ENCODE results near the gene RMND5A.
A peak's percentile ranks its signal among the peaks of the same experiment; 100 is the strongest.

RMND5A gene

DNA sequence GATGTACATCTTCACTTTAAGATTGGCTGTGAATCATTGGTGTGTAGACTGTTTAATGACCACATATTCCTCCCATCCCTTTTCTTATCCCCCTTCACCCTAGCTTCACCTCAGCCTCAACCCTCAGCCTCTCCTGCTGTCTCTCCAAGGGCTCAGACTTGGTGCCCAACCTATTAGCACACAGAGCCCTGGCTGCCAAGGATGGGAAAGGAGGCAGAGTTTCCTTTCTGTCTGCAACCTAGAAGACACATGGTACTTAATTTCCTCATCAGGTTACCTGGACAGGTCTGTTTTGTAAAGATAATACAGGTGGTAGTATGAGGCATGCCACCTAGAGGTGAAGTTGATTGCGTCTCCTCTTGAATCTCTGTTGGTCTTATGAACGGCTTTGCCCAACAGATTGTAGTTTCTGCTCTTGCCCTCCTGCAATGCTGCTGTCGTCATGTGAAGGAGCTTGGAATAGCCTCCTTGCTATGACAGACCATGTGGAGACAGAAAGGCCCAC is 44.5 kb upstream of the RMND5A start:
- no peak overlapping the region for H3K4me3 ChIP-seq (ENCODE audit: low read depth, low read length)
- H3K27me3 ChIP-seq (replicated peaks), result no peaks in the 10 kb centered on the region
- H3K27ac ChIP-seq, result no peak overlapping the region
- DNase-seq, result no peak
- in situ Hi-C loops (cut with HindIII; ENCODE audit: low pct_ligation_motif_present, low sequenced_read_pairs), result no loop called here
- H3K36me3 ChIP-seq (replicated peaks), result no peaks in the 10 kb centered on the region
- TF ChIP-seq, protein P1, sequence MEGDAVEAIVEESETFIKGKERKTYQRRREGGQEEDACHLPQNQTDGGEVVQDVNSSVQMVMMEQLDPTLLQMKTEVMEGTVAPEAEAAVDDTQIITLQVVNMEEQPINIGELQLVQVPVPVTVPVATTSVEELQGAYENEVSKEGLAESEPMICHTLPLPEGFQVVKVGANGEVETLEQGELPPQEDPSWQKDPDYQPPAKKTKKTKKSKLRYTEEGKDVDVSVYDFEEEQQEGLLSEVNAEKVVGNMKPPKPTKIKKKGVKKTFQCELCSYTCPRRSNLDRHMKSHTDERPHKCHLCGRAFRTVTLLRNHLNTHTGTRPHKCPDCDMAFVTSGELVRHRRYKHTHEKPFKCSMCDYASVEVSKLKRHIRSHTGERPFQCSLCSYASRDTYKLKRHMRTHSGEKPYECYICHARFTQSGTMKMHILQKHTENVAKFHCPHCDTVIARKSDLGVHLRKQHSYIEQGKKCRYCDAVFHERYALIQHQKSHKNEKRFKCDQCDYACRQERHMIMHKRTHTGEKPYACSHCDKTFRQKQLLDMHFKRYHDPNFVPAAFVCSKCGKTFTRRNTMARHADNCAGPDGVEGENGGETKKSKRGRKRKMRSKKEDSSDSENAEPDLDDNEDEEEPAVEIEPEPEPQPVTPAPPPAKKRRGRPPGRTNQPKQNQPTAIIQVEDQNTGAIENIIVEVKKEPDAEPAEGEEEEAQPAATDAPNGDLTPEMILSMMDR (IDR thresholded peaks at IDR 0.05; ENCODE audit: low read depth, low read length, missing control alignments), result peak; percentile 4

DNA sequence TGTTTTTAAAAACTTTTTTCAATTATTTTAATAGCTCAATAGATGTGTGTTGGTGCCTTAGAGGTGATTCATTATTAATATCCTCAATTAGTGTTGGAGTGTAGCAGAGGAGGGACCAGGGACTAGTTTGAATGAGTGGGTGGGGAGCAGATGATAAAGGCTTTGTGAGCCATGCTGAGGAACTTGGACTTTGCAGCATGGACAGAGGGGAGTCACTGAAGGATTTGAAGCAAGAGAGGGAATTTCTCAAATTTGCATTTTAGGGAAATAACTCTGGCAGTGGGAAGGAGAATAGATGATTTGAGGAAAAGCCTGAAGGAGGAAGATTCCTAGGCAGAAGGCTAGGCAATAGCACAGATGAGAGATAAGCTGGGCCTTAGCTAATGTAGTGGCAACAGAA is 42.3 kb upstream of the RMND5A start:
- Histone ChIP-seq H3K36me3 (replicated peaks) (no peaks in the 10 kb centered on the region), H3K27ac (no peak overlapping the region), H3K4me3 (ENCODE audit: low read depth, low read length) (no peak overlapping the region), H3K27me3 (replicated peaks) (no peaks in the 10 kb centered on the region)
- in situ Hi-C loops (cut with HindIII; ENCODE audit: low pct_ligation_motif_present, low sequenced_read_pairs), result no loop called here
- TF ChIP-seq, protein P1 (IDR thresholded peaks at IDR 0.05; ENCODE audit: low read depth, low read length, missing control alignments), result no peak
- no peak for DNase-seq

DNA sequence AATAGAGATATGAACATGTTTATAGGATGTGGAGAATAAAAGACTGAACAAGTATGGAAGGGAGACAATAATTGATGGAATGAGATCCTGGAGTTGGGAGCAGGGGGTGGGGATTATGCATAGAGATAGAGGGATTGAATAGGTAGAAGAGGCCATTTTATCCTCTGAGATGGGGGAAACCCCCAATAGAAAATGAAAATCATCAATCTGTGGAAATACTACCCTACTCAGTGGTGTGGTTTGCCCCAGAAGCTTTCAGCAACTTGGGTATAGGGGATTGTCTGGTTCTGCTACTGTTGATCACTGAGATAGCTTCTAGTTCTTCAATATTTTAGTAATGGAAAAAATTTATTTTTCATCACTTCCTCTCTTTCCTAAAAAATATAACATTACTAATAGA is 41.1 kb upstream of the RMND5A start:
- no peak for DNase-seq
- Histone ChIP-seq H3K36me3 (replicated peaks) (no peaks in the 10 kb centered on the region), H3K4me3 (ENCODE audit: low read depth, low read length) (no peak overlapping the region), H3K27ac (no peak overlapping the region), H3K27me3 (replicated peaks) (no peaks in the 10 kb centered on the region)
- TF ChIP-seq, protein P1 (IDR thresholded peaks at IDR 0.05; ENCODE audit: low read depth, low read length, missing control alignments), result no peak
- in situ Hi-C loops (cut with HindIII; ENCODE audit: low pct_ligation_motif_present, low sequenced_read_pairs), result no loop called here

DNA sequence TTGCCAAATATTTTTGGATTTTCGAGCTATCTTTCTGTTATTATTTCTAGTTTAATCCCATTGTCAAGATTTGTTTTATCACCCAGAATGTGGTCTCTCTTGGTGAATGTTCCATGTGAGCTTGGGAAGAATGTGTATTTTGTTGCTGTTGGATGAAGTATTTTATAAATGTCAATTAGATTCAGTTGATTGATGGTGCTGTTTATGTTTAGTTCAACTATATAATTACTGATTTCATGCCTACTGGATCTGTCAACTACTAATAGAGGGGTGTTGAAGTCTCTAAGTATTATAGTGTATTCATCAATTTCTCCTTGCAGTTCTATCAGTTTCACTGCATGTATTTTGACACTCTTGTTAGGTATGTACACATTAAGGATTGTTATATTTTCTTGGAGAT is 34.7 kb upstream of the RMND5A start:
- in situ Hi-C loops (cut with HindIII; ENCODE audit: low pct_ligation_motif_present, low sequenced_read_pairs), result no loop called here

DNA sequence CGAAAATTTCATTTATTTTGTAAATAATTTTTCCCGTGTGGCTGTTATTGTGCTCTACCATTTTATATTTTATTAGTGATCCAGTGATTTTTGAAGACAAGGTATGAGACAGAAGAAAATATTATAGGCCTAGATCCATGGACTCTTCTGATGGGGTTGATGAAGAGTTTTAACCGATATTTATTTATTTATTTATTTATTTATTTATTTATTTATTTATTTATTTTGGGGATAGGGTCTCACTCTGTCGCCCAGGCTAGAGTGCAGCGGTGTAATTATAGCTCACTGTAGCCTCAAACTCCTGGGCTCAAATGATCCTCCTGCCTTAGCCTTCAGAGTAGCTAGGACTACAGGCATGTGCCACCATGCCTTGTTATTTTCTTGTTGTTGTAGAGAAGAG is 33.6 kb upstream of the RMND5A start:
- Histone ChIP-seq H3K36me3 (replicated peaks) (no peaks in the 10 kb centered on the region), H3K27ac (no peak overlapping the region), H3K4me3 (ENCODE audit: low read depth, low read length) (no peak overlapping the region), H3K27me3 (replicated peaks) (no peaks in the 10 kb centered on the region)
- in situ Hi-C loops (cut with HindIII; ENCODE audit: low pct_ligation_motif_present, low sequenced_read_pairs), result no loop called here
- TF ChIP-seq, protein P1 (IDR thresholded peaks at IDR 0.05; ENCODE audit: low read depth, low read length, missing control alignments), result no peak
- no peak for DNase-seq

More for the DNA sequence above, 34.7 kb upstream of the RMND5A start:
- Histone ChIP-seq H3K36me3 (replicated peaks) (no peaks in the 10 kb centered on the region), H3K27ac (no peak overlapping the region), H3K4me3 (ENCODE audit: low read depth, low read length) (no peak overlapping the region), H3K27me3 (replicated peaks) (no peaks in the 10 kb centered on the region)
- no peak for DNase-seq
- TF ChIP-seq, protein P1 (IDR thresholded peaks at IDR 0.05; ENCODE audit: low read depth, low read length, missing control alignments), result no peak

DNA sequence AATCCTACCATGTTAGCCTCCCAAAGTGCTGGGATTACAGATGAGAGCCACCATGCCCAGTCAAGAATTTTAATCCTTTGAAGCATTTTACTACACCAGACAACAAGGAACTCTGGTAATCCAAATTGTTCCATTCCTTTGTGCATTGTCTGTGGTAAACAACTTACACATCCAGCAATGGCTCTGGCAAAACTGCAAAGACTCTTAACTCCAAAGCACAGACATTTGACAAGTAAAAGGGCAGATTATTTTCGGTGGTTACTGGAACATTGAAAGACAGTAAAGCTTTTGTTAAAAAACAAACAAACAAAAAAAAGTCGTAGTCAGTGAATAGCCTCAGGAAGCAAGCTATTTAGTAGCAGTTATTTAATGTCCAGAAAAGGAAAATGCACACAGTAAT is 33.2 kb upstream of the RMND5A start:
- no peak overlapping the region for H3K4me3 ChIP-seq (ENCODE audit: low read depth, low read length)
- no peak overlapping the region for H3K27ac ChIP-seq
- no peaks in the 10 kb centered on the region for H3K27me3 ChIP-seq (replicated peaks)
- TF ChIP-seq, protein P1 (IDR thresholded peaks at IDR 0.05; ENCODE audit: low read depth, low read length, missing control alignments), result no peak
- H3K36me3 ChIP-seq (replicated peaks), result no peaks in the 10 kb centered on the region
- in situ Hi-C loops (cut with HindIII; ENCODE audit: low pct_ligation_motif_present, low sequenced_read_pairs), result no loop called here
- DNase-seq, result no peak
